ENCODE data around the gene C2CD2. TPM values are rescaled to one million over a fixed set of nuclear protein-coding genes. Genes with fewer than 3 reads are reported as not detected.
"Not testable (repeated sequence)": the region's sequence is repeated elsewhere in the genome, so short reads cannot be mapped to it uniquely, and the experiment has no call there.

The C2CD2 gene
- total RNA-seq, 1 donor from 2014 or later, result 20.5 TPM

DNA sequence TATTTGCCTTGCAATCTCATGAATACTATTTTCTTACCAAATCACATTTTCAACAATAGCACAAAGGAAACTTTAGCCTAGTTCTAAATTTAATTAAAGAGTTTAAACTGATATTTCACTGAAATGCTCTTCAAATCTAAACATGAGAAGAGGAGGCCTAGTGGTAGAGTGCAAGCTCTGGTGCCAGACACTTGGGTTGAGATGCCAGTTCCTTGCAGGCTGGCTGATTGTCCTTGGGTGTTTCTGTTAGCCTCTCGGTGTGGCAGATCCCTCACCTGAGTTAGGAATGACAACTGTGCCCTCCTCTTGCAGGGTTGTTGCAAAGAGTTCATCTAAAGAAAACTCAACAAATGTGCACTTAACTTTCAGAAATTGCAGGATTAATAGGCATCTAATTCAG, 43.8 kb upstream of the C2CD2 start:
- H3K27me3 Mint-ChIP-seq, result no peaks in the 10 kb centered on the region
- DNase-seq (ENCODE audit: extremely low spot score, unreplicated experiment), result no peak

DNA sequence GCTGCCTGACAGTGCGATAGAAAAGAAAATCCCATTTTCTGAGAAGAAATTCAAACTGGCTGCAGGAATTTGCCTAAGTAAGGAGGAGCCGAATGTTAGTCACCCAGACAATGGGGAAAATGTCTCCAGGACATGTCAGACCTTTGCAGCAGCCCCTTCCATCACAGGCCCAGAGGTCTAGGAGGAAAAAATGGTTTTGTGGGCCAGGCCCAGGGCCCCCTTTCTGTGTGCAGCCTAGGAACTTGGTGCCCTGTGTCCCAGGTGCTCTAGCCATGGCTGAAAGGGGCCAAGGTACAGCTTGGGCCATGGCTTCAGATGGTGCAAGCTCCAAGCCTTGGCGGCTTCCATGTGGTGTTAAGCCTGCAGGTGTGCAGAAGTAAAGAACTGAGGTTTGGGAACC, 41.8 kb upstream of the C2CD2 start:
- H3K27me3 Mint-ChIP-seq, result no peaks in the 10 kb centered on the region
- TF ChIP-seq, protein P1, sequence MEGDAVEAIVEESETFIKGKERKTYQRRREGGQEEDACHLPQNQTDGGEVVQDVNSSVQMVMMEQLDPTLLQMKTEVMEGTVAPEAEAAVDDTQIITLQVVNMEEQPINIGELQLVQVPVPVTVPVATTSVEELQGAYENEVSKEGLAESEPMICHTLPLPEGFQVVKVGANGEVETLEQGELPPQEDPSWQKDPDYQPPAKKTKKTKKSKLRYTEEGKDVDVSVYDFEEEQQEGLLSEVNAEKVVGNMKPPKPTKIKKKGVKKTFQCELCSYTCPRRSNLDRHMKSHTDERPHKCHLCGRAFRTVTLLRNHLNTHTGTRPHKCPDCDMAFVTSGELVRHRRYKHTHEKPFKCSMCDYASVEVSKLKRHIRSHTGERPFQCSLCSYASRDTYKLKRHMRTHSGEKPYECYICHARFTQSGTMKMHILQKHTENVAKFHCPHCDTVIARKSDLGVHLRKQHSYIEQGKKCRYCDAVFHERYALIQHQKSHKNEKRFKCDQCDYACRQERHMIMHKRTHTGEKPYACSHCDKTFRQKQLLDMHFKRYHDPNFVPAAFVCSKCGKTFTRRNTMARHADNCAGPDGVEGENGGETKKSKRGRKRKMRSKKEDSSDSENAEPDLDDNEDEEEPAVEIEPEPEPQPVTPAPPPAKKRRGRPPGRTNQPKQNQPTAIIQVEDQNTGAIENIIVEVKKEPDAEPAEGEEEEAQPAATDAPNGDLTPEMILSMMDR (conservative IDR thresholded peaks at IDR 0.05), result no peak
- no peak overlapping the region for H3K27ac Mint-ChIP-seq
- H3K4me1 Mint-ChIP-seq (ENCODE audit: unreplicated experiment), result no peaks in the 10 kb centered on the region
- H3K36me3 Mint-ChIP-seq, result peaks cover 65% of the 10 kb centered on the region
- peaks cover 5% of the 10 kb centered on the region for H3K9me3 Mint-ChIP-seq
- H3K4me3 Mint-ChIP-seq, result no peak overlapping the region
- no peak for DNase-seq (ENCODE audit: extremely low spot score, unreplicated experiment)

More for the DNA sequence above, 43.8 kb upstream of the C2CD2 start:
- Mint-ChIP-seq H3K4me3 (no peak overlapping the region), H3K9me3 (peaks cover 5% of the 10 kb centered on the region), H3K27ac (no peak overlapping the region), H3K36me3 (peaks cover 68% of the 10 kb centered on the region), H3K4me1 (ENCODE audit: unreplicated experiment) (no peaks in the 10 kb centered on the region)
- TF ChIP-seq, protein P1 (conservative IDR thresholded peaks at IDR 0.05), result no peak

DNA sequence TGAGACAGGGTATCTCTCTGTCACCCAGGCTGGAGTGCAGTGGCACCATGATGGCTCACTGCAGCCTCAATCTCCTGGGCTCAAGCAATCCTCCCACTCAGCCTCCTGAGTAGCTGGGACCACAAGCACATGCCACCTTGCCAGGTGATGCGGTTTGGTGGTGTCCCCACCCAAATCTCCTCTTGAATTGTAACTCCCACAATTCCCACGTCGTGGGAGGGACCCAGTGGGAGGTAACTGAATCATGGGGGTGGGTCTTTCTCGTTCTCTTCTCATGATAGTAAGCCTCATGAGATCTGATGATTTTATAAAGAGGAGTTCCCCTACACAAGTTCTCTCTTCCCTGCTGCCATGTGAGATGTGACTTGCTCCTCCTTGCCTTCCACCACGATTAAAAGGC, 40.8 kb upstream of the C2CD2 start:
- not testable (repeated sequence) for H3K9me3 Mint-ChIP-seq; H3K27ac Mint-ChIP-seq; H3K4me1 Mint-ChIP-seq (ENCODE audit: unreplicated experiment); H3K27me3 Mint-ChIP-seq; H3K4me3 Mint-ChIP-seq; DNase-seq (ENCODE audit: extremely low spot score, unreplicated experiment)
- peaks cover 63% of the 10 kb centered on the region for H3K36me3 Mint-ChIP-seq

DNA sequence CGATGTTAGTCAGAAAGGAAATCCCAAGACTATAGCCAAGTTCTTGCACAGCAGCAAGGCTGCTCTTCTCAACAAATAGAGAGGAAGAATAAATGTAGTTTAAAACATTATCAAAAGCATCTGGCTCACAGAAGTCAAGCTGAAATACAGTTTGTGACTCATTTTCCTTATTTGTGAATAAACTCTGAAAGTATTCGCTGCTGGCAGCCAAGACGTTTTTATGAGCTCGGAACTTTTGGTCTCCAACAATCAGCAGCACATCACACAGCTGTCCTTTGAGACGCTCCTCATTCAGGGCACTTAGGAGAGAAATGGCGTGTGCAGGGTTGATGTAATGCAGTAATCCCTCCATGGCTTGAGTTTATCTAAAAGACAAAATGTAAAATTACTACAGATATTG, 39.9 kb upstream of the C2CD2 start:
- Mint-ChIP-seq H3K27me3 (no peaks in the 10 kb centered on the region), H3K36me3 (peaks cover 59% of the 10 kb centered on the region)

DNA sequence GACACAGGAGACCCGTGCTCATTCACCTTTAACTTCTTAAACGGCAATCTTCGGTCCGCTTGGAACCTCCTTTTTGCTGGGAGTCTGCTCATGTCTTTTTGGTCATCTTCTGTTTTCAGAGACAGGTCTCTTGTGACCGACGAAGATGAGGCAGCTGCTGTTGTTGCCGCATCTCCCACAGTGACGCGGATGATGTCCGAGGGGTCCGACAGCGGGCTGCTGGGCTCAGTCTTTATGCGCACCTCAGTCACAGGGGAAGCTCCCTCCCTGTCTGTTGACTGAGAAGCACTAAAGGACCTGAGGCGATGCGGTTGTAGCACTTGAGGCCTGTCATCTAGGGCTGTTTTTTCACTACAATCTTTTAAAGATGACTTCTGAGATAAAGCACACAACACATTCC, 38.8 kb upstream of the C2CD2 start:
- Mint-ChIP-seq H3K36me3 (peaks cover 52% of the 10 kb centered on the region), H3K27ac (no peak overlapping the region), H3K4me3 (no peak overlapping the region), H3K9me3 (peaks cover 5% of the 10 kb centered on the region), H3K4me1 (ENCODE audit: unreplicated experiment) (no peaks in the 10 kb centered on the region), H3K27me3 (no peaks in the 10 kb centered on the region)
- no peak for DNase-seq (ENCODE audit: extremely low spot score, unreplicated experiment)
- TF ChIP-seq, protein P1 (conservative IDR thresholded peaks at IDR 0.05), result no peak

More for the DNA sequence above, 39.9 kb upstream of the C2CD2 start:
- no peak overlapping the region for H3K27ac Mint-ChIP-seq
- DNase-seq (ENCODE audit: extremely low spot score, unreplicated experiment), result no peak
- H3K9me3 Mint-ChIP-seq, result peaks cover 5% of the 10 kb centered on the region
- TF ChIP-seq, protein P1 (conservative IDR thresholded peaks at IDR 0.05), result no peak
- H3K4me1 Mint-ChIP-seq (ENCODE audit: unreplicated experiment), result no peaks in the 10 kb centered on the region
- H3K4me3 Mint-ChIP-seq, result no peak overlapping the region

DNA sequence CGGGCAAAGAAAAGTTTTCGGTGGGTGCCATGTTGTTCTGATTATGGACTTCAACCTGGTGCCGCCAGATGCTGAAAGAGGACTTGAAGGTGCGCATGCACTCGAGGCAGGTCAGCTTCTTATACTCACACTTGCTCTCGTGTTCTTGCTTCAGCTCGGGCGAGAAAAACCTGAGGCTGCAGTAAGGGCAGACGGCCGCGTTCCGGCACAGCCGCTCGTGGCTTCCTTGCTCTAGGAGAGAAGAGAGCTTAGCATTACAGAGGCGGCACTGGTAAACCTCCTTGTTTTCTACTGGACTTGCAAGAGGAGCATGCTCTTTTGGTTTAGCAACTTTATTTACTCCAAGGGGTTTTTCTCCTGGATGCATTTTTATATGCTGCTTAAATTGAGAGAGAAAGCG, 37.8 kb upstream of the C2CD2 start:
- TF ChIP-seq, protein P1 (conservative IDR thresholded peaks at IDR 0.05), result no peak
- no peak overlapping the region for H3K27ac Mint-ChIP-seq
- H3K4me1 Mint-ChIP-seq (ENCODE audit: unreplicated experiment), result no peaks in the 10 kb centered on the region
- no peak for DNase-seq (ENCODE audit: extremely low spot score, unreplicated experiment)
- peaks cover 5% of the 10 kb centered on the region for H3K9me3 Mint-ChIP-seq
- no peak overlapping the region for H3K4me3 Mint-ChIP-seq
- peaks cover 48% of the 10 kb centered on the region for H3K36me3 Mint-ChIP-seq
- H3K27me3 Mint-ChIP-seq, result no peaks in the 10 kb centered on the region

Data from type B pancreatic cell (in vitro differentiated cells).